HepG2 (cell line): ENCODE data around the gene GNAZ.

Experiments used
- HDAC2 ChIP-seq: sonication (generic); formaldehyde crosslinking; IDR thresholded peaks from 2 replicates; pipeline ENCODE4 v1.4.0; 2020; ENCODE audit warnings: missing genetic modification reagents
- HNRNPK ChIP-seq: fragments of 200-400 bp; formaldehyde crosslinking; IDR thresholded peaks from 2 replicates; pipeline ENCODE4 v1.6.1; 2018; ENCODE audit warnings: low read length, low read depth, moderate library complexity, mild to moderate bottlenecking; ENCODE audit not compliant: poor library complexity, severe bottlenecking

GRCh38 chr22:23047265-23047664 is 23.1 kb upstream of the GNAZ start:
- TF ChIP-seq HDAC2 (CRISPR knock-in tag) (no peak), HNRNPK (no peak)
